ENCODE results near the gene IFI35. TPM values are rescaled to one million over a fixed set of nuclear protein-coding genes. Genes with fewer than 3 reads are reported as not detected.
A peak's percentile ranks its signal among the peaks of the same experiment; 100 is the strongest.
"Not testable (repeated sequence)": the region's sequence is repeated elsewhere in the genome, so short reads cannot be mapped to it uniquely, and the experiment has no call there.

Gene IFI35
- total and polyA plus RNA-seq, 5 experiments from 2014 or later, result 35.7 to 49.8 (median 44.8) TPM

- Mint-ChIP-seq H3K9me3 (no peaks in the 10 kb centered on the region), H3K27me3 (no peaks in the 10 kb centered on the region), H3K4me3 (peak overlapping the region; percentile 93 to 98 (median 96)), H3K4me1 (peaks cover 16 to 35% (median 27%) of the 10 kb centered on the region in 4 donors), H3K36me3 (peaks cover 0 to 48% (median 18%) of the 10 kb centered on the region in 3 donors), H3K27ac (peak overlapping the region; percentile 91 to 100 (median 99))
- DNase-seq (no peak), ATAC-seq (no peak)
- POLR2A ChIA-PET, result interaction anchor here (0.5 to 2.8 kb wide), 18 partner anchors 8 to 1310 kb away, joined by 3 to 44 read pairs (median 11); partner anchors contain the start of genes AARSD1, BRCA1, EIF1 and IFI35
Observed at GRCh38 chr17:42999003-42999525, 7.5 kb upstream of the IFI35 start.

GRCh38 chr17:43000894-43001293, 5.7 kb upstream of the IFI35 start:
- H3K27me3 Mint-ChIP-seq, DNase-seq, H3K9me3 Mint-ChIP-seq, ATAC-seq: not testable (repeated sequence)
- POLR2A ChIA-PET, result interaction anchor here (0.7 to 1.4 kb wide), 3 partner anchors 12 to 387 kb away, joined by 3 read pairs; no protein-coding TSS in a partner anchor
- peaks cover 13 to 35% (median 27%) of the 10 kb centered on the region in 4 donors for H3K4me1 Mint-ChIP-seq
- peaks cover 0 to 51% (median 18%) of the 10 kb centered on the region in 3 donors for H3K36me3 Mint-ChIP-seq
- peak overlapping the region in 4 of 10 donors; percentile 40 to 81 (median 69) for H3K27ac Mint-ChIP-seq
- H3K4me3 Mint-ChIP-seq, result peak overlapping the region in 2 of 10 donors; percentile 10 to 22

GRCh38 chr17:43003542-43004172, 2.9 kb upstream of the IFI35 start:
- Mint-ChIP-seq H3K9me3 (no peaks in the 10 kb centered on the region), H3K36me3 (peaks cover 0 to 49% (median 18%) of the 10 kb centered on the region in 3 donors), H3K27ac (peak overlapping the region in 6 of 10 donors; percentile 42 to 83 (median 66)), H3K27me3 (no peaks in the 10 kb centered on the region), H3K4me1 (peaks cover 12 to 38% (median 32%) of the 10 kb centered on the region in 4 donors), H3K4me3 (peak overlapping the region in 1 of 10 donors; percentile 33)
- POLR2A ChIA-PET, result no interaction called here
- no peak for DNase-seq
- no peak for ATAC-seq

DNA sequence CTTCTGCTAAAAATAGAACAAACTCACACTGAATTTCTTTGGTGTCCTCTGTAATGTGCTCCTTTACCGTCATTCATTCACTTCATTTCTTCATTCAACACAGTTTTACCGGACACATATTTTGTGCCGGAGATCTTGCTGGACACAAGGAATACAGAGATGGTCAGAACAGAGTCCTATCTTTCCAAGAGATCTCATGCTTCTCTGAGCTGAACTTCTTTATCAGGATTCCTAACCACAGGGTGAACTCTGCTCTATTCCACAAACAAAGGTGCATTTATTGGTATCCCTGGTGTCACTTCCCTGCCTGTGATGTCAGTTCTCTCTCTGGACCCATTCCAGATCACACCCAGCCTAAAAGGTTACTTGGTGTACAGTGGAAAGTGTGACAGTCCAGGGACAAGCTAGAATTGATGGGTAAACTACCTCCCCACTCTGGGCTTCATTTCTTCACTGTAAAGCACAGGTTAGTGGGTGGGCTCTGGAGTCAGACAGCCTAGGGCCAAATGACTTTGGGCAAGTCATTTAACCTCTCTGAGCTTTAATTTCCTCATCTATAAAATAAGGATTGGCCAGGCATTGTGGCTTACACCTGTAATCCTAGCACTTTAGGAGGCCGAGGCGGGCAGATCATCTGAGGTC, 4.2 kb downstream of the IFI35 start:
- DNase-seq, result no peak
- H3K27ac Mint-ChIP-seq, result peak overlapping the region in 5 of 10 donors; percentile 8 to 62 (median 58)
- POLR2A ChIA-PET, result interaction anchor here (0.5 to 1.0 kb wide), 2 partner anchors 8 to 28 kb away, joined by 3 read pairs; no protein-coding TSS in a partner anchor
- H3K4me3 Mint-ChIP-seq, result peak overlapping the region in 2 of 10 donors; percentile 5 to 55
- peaks cover 10 to 35% (median 33%) of the 10 kb centered on the region in 4 donors for H3K4me1 Mint-ChIP-seq
- ATAC-seq, result no peak
- peaks cover 0 to 42% (median 4%) of the 10 kb centered on the region in 3 donors for H3K36me3 Mint-ChIP-seq
- no peaks in the 10 kb centered on the region for H3K27me3 Mint-ChIP-seq
- H3K9me3 Mint-ChIP-seq, result no peaks in the 10 kb centered on the region

GRCh38 chr17:43011728-43012472, 5.3 kb downstream of the IFI35 start:
- Mint-ChIP-seq H3K27me3 (no peaks in the 10 kb centered on the region), H3K9me3 (no peaks in the 10 kb centered on the region), H3K4me1 (peaks cover 5 to 28% (median 26%) of the 10 kb centered on the region in 4 donors), H3K27ac (peak overlapping the region in 2 of 10 donors; percentile 27 to 28), H3K36me3 (peaks cover 0 to 42% (median 4%) of the 10 kb centered on the region in 3 donors), H3K4me3 (no peak overlapping the region)
- ATAC-seq (no peak), DNase-seq (peak in 1 of 10 donors; percentile 52)
- POLR2A ChIA-PET, result interaction anchor here (1.3 to 2.2 kb wide), 3 partner anchors 9 to 349 kb away, joined by 3 to 9 read pairs (median 3); partner anchors contain the start of gene VAT1

DNA sequence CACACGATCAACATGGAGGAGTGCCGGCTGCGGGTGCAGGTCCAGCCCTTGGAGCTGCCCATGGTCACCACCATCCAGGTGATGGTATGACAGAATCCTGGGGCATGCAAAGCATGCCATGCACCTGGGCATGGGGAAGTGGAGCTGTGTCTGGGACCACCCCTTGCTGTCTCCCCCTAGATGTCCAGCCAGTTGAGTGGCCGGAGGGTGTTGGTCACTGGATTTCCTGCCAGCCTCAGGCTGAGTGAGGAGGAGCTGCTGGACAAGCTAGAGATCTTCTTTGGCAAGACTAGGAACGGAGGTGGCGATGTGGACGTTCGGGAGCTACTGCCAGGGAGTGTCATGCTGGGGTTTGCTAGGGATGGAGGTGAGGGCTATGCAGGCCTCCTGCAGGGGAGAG, 6.7 kb downstream of the IFI35 start:
- peaks cover 8 to 27% (median 22%) of the 10 kb centered on the region in 4 donors for H3K4me1 Mint-ChIP-seq
- H3K9me3 Mint-ChIP-seq, result no peaks in the 10 kb centered on the region
- POLR2A ChIA-PET, result interaction anchor here (0.5 to 2.2 kb wide), 4 partner anchors 8 to 347 kb away, joined by 3 to 9 read pairs (median 3); partner anchors contain the start of gene VAT1
- ATAC-seq (no peak), DNase-seq (no peak)
- peaks cover 0 to 42% (median 4%) of the 10 kb centered on the region in 3 donors for H3K36me3 Mint-ChIP-seq
- H3K27ac Mint-ChIP-seq, result peak overlapping the region in 2 of 10 donors; percentile 43 to 63
- H3K4me3 Mint-ChIP-seq, result no peak overlapping the region
- H3K27me3 Mint-ChIP-seq, result no peaks in the 10 kb centered on the region

DNA sequence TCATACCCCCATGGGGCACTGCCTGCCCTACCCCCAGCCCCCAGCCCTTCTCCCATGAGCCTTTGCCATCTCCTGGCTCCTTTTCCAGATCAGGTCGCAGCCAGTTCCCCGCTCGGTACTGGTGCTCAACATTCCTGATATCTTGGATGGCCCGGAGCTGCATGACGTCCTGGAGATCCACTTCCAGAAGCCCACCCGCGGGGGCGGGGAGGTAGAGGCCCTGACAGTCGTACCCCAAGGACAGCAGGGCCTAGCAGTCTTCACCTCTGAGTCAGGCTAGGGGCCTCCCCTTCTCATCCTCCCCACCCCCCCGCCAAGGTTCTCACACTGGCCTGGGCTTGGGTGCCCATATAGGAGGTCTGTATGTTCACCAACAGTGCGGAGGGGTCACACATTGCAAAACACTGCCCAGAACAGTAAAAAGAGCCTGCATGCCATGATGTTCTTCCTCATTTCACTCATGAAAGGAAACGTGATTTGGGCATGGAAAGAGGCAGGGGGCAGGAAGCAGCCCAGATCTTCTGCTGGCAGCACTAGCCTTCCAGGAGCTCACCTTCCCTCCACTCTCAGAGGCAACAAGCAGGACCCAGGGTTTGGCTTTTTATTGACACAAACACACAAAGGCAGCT, 7.5 kb downstream of the IFI35 start:
- no peak for DNase-seq
- peaks cover 11 to 35% (median 24%) of the 10 kb centered on the region in 4 donors for H3K4me1 Mint-ChIP-seq
- no peak overlapping the region for H3K4me3 Mint-ChIP-seq
- H3K27ac Mint-ChIP-seq, result peak overlapping the region in 3 of 10 donors; percentile 63 to 85 (median 69)
- no peaks in the 10 kb centered on the region for H3K27me3 Mint-ChIP-seq
- no peak for ATAC-seq
- H3K9me3 Mint-ChIP-seq, result no peaks in the 10 kb centered on the region
- H3K36me3 Mint-ChIP-seq, result peaks cover 0 to 42% (median 4%) of the 10 kb centered on the region in 3 donors
- POLR2A ChIA-PET, result no interaction called here

DNA sequence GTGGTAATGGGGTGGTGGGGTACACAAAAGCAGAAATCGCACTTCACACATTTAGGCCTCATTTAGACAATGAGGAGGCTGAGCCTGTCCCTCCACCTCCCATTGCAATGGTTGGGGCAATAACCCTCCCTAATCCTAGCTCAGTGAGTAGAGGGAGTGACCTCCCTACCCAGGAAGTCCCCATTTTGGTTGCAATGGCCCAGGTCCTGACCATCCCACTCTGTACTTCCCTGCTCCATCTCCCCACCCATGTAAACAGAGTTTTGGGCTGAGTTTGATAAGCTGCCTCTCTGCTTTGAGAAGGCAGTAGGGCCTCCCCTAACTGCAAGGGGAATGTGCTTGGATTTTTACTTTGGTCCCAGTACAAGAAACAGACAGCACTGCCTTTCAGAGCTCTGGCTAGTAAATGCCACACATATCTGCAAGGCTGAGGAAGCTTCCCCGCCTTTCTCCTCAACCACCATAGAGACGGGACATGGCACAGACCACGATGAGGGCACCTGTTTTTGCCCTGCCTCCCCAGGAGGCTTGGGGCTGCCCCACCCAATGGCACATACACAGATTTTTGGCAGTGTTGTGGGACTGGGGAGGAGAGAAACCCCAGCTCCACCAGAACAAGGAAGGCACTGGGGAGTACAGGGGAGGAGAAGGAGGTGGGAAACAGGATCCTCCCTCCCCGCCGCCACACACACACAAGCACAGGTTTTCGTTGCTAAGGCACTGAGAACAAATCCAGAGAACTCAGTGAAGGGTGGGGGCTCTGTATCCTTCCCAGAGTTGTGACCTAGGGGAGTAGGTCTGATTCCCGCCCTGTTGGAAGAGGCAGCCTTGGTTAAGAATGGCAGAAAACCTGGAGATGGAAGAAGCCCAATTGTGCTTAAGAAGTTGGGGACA, 8.3 kb downstream of the IFI35 start:
- POLR2A ChIA-PET, result no interaction called here
- H3K27ac Mint-ChIP-seq, result peak overlapping the region in 9 of 10 donors; percentile 54 to 89 (median 69)
- no peaks in the 10 kb centered on the region for H3K9me3 Mint-ChIP-seq
- H3K27me3 Mint-ChIP-seq, result no peaks in the 10 kb centered on the region
- DNase-seq, result no peak
- ATAC-seq, result no peak
- H3K4me1 Mint-ChIP-seq, result peaks cover 17 to 43% (median 30%) of the 10 kb centered on the region in 4 donors
- peaks cover 0 to 41% (median 4%) of the 10 kb centered on the region in 3 donors for H3K36me3 Mint-ChIP-seq
- H3K4me3 Mint-ChIP-seq, result no peak overlapping the region

GRCh38 chr17:43015579-43015978, 9.0 kb downstream of the IFI35 start:
- H3K27ac Mint-ChIP-seq, result peak overlapping the region in 7 of 10 donors; percentile 3 to 89 (median 64)
- POLR2A ChIA-PET, result no interaction called here
- DNase-seq (no peak), ATAC-seq (no peak)
- peaks cover 16 to 43% (median 29%) of the 10 kb centered on the region in 4 donors for H3K4me1 Mint-ChIP-seq
- no peaks in the 10 kb centered on the region for H3K27me3 Mint-ChIP-seq
- H3K36me3 Mint-ChIP-seq, result peaks cover 0 to 35% (median 4%) of the 10 kb centered on the region in 3 donors
- no peak overlapping the region for H3K4me3 Mint-ChIP-seq
- no peaks in the 10 kb centered on the region for H3K9me3 Mint-ChIP-seq

DNA sequence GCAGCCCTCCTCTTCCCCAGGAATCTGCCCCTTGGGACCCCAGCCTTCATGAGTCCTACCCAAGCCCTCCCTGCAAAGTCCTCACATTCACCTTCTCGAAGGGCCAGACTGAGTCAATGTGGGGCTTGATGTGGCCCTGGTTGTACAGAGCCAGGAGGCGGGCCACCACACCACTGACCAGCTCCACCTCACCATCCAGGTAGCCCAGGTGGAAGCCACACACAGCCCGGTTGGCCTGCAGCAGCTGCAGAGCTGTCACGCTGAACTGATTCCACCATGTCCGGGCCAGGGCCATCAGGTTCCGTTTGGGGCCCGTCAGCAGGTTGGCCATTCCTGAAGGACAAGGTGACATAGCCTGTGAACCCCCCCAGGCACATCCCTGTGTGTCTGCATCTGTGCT, 9.6 kb downstream of the IFI35 start:
- no peaks in the 10 kb centered on the region for H3K9me3 Mint-ChIP-seq
- no peak overlapping the region for H3K4me3 Mint-ChIP-seq
- peaks cover 17 to 46% (median 31%) of the 10 kb centered on the region in 4 donors for H3K4me1 Mint-ChIP-seq
- H3K27ac Mint-ChIP-seq, result peak overlapping the region in 7 of 10 donors; percentile 53 to 69 (median 65)
- POLR2A ChIA-PET, result interaction anchor here (0.5 kb wide), 1 partner anchor 20 kb away, joined by 3 read pairs; no protein-coding TSS in a partner anchor
- no peaks in the 10 kb centered on the region for H3K27me3 Mint-ChIP-seq
- ATAC-seq, result no peak
- no peak for DNase-seq
- H3K36me3 Mint-ChIP-seq, result peaks cover 0 to 32% (median 4%) of the 10 kb centered on the region in 3 donors
